Loucy (cell line): ENCODE results near the gene CALHM3.

Source experiments
- EZH2phosphoT487 ChIP-seq: fragments of 200-600 bp; IDR thresholded peaks from 2 replicates; pipeline ENCODE4 v1.6.1; 2018; ENCODE audit warnings: antibody characterized with exemption, mild to moderate bottlenecking, moderate library complexity, borderline replicate concordance
- TF ChIP-seq, protein P1 (sequence below): fragments of 200-600 bp; sonication (generic); conservative IDR thresholded peaks from 2 replicates; pipeline ENCODE4 v1.5.1; 2014; ENCODE audit warnings: mild to moderate bottlenecking, antibody characterized with exemption, low read length

GRCh38 chr10:103525901-103526300, 46.9 kb upstream of the CALHM3 start:
- TF ChIP-seq, protein P1, sequence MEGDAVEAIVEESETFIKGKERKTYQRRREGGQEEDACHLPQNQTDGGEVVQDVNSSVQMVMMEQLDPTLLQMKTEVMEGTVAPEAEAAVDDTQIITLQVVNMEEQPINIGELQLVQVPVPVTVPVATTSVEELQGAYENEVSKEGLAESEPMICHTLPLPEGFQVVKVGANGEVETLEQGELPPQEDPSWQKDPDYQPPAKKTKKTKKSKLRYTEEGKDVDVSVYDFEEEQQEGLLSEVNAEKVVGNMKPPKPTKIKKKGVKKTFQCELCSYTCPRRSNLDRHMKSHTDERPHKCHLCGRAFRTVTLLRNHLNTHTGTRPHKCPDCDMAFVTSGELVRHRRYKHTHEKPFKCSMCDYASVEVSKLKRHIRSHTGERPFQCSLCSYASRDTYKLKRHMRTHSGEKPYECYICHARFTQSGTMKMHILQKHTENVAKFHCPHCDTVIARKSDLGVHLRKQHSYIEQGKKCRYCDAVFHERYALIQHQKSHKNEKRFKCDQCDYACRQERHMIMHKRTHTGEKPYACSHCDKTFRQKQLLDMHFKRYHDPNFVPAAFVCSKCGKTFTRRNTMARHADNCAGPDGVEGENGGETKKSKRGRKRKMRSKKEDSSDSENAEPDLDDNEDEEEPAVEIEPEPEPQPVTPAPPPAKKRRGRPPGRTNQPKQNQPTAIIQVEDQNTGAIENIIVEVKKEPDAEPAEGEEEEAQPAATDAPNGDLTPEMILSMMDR, result no peak
- no peak for TF ChIP-seq EZH2phosphoT487
